Muscle of leg (tissue), 11 donors: ENCODE measurements around the gene AGTPBP1. TPM values are rescaled to one million over a fixed set of nuclear protein-coding genes. Genes with fewer than 3 reads are reported as not detected.
A peak's percentile ranks its signal among the peaks of the same experiment; 100 is the strongest.

Experiments used
- DNase-seq: peaks from one replicate; pipeline ENCODE4 v3.0.0; 2013
- H3K27ac ChIP-seq: one replicate; pipeline ENCODE4 v1.5.1; 2013; ENCODE audit warnings: mild to moderate bottlenecking, low read length, control low read depth
- H3K27me3 ChIP-seq: one replicate; pipeline ENCODE4 v1.6.1; 2013; ENCODE audit warnings: low read length; ENCODE audit not compliant: control insufficient read depth, insufficient read depth
- H3K36me3 ChIP-seq: one replicate; pipeline ENCODE4 v1.6.1; 2013; ENCODE audit warnings: low read length; ENCODE audit not compliant: control insufficient read depth, insufficient read depth
- H3K4me1 ChIP-seq: one replicate; pipeline ENCODE4 v1.6.1; 2013; ENCODE audit warnings: low read length; ENCODE audit not compliant: control insufficient read depth, insufficient read depth
- H3K4me3 ChIP-seq: one replicate; pipeline ENCODE4 v1.5.1; 2013; ENCODE audit warnings: low read length, control low read depth
- H3K9me3 ChIP-seq: replicated peaks from 2 replicates; pipeline ENCODE4 v1.6.1; 2013; ENCODE audit warnings: low read depth, low read length; ENCODE audit not compliant: control insufficient read depth
- WGBS: methylation state at CpG from one replicate; pipeline ENCODE4 v1.1.5; 2013; ENCODE audit warnings: missing lambda C conversion rate; ENCODE audit not compliant: insufficient coverage; 5-methylcytosine and 5-hydroxymethylcytosine counted together
- polyA plus RNA-seq, 8 donors: library from polyadenylated mRNA; unstranded; fragments of 120-200 nt; gene quantifications; one replicate each; pipeline versions ENCODE4 v1.2.1 to v1.2.3, GENCODE V29; 2013; ENCODE audit warnings: inconsistent platforms in 1 of 8, low replicate concordance in 1 of 8; ENCODE audit not compliant: insufficient read length in 8 of 8, insufficient read depth in 1 of 8
- total RNA-seq: library from RNA; stranded (reverse); fragments of 120-200 nt; gene quantifications from one replicate; pipeline ENCODE4 v1.2.4, GENCODE V29; 2013

The AGTPBP1 gene
- total and polyA plus RNA-seq, 9 donors = 9.6 to 21.2 (median 12.2) TPM

DNA sequence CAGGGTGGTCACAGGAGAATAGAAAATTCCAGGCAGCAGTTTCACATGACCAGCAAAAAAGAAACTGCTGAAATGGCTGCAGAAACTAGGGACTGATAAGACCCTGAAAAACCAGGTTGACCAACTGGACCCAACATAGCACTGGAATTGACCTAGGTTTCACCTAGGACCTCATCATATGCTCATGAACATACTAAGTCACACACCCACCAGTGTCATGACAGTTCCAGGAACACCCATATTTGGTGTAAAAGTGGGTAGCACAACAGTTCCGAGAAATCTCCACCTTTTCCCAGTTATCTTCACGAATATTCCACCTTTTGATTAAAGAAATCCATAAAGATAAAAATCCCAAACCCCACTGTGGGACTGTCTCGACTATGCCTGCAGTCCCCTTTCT lies 182.2 kb downstream of the AGTPBP1 start:
- Histone ChIP-seq H3K4me3 (no peak overlapping the region), H3K9me3 (no peaks in the 10 kb centered on the region), H3K27ac (no peak overlapping the region), H3K27me3 (no peaks in the 10 kb centered on the region), H3K4me1 (no peaks in the 10 kb centered on the region), H3K36me3 (no peaks in the 10 kb centered on the region)
- DNase-seq = no peak
- 50% methylated on average over 1 of the region's 3 CpGs for WGBS

DNA sequence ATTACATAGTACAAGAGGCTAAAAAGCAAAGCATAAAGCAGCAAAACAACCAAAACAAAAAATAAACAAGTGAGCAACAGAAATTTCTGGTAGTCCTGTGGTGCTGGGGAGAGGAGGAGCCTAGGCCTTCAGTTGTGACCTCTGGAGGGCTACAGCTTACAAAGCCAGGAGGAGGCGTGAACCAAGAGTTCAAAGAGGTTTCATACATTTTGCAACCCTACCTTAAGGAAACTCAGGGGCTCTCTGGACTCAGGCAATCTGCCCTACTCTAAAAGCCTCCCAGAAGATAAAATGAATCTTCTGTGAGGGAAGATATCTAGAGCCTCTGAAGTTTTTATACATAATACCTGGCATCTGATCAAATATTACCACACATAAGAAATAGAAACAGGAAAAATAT lies 187.4 kb downstream of the AGTPBP1 start:
- Histone ChIP-seq H3K27ac (no peak overlapping the region), H3K27me3 (no peaks in the 10 kb centered on the region), H3K9me3 (no peaks in the 10 kb centered on the region), H3K36me3 (no peaks in the 10 kb centered on the region), H3K4me3 (no peak overlapping the region), H3K4me1 (no peaks in the 10 kb centered on the region)
- no peak for DNase-seq
- no CpG with 5 or more reads among the region's 1 CpG for WGBS

DNA sequence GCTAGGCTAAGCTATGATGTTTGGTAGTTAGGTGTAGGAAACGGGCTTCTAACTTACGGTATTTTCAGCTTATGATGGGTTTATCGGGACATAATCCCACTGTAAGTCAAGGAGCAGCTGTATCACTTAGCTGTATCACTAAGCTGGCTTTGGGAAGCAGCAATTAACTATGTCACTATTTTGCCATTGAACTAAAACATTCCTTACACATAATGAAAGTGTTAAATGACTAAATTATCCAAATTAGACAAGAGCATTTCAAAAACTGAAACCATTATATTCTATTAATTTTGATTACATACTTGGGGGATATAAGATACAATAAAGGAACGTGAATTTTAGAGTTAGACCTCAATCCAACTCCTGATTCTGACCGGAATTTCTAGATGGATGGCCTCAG lies 188.3 kb downstream of the AGTPBP1 start:
- Histone ChIP-seq H3K4me3 (no peak overlapping the region), H3K27me3 (no peaks in the 10 kb centered on the region), H3K27ac (no peak overlapping the region), H3K36me3 (no peaks in the 10 kb centered on the region), H3K4me1 (no peaks in the 10 kb centered on the region), H3K9me3 (no peaks in the 10 kb centered on the region)
- DNase-seq = no peak
- WGBS = 100% methylated on average over 2 of the region's 5 CpGs

DNA sequence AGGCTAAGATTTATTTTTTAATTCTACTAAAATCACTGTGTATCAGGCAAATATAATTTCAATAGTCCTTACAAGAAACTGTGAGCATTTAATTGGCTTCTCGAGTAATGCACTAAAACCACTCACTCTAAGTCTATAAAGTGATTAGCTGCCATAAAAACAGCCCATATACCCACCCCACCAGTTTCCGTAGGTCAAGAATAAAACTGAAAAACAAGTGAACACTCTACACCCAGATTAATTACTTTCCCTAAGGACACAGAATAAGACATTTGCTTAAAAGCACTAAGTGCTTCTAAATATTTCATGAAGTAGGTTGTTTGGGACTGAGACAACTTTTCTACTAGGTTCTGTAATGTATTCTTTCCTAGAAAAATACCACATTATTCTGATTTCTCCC lies 194.2 kb downstream of the AGTPBP1 start:
- Histone ChIP-seq H3K27me3 (no peaks in the 10 kb centered on the region), H3K27ac (no peak overlapping the region), H3K9me3 (no peaks in the 10 kb centered on the region), H3K4me1 (no peaks in the 10 kb centered on the region), H3K36me3 (no peaks in the 10 kb centered on the region), H3K4me3 (no peak overlapping the region)
- no peak for DNase-seq
- no CpG with 5 or more reads among the region's 2 CpGs for WGBS

DNA sequence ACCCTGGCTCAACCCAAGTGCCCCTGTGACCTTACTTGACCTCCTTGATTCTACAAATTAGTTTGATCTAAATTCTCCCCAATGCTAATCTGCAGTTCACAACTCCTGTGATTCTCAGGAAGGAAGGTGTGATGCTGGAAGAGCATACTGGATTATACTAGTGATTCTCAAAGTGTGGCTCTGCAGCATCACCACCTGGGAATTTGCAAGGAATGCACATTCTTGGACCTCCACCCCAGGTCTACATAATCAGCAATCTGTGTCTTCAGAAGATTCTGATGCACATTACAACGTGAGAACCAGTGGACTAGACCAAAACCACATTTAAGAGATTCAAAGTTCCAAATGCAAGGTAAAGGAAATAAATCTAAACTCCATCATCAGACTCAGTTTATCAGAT lies 198.6 kb downstream of the AGTPBP1 start:
- Histone ChIP-seq H3K36me3 (no peaks in the 10 kb centered on the region), H3K9me3 (no peaks in the 10 kb centered on the region), H3K27me3 (no peaks in the 10 kb centered on the region), H3K4me1 (no peaks in the 10 kb centered on the region), H3K27ac (no peak overlapping the region), H3K4me3 (no peak overlapping the region)
- 80% methylated on average over 1 of the region's 1 CpG for WGBS
- DNase-seq = no peak

DNA sequence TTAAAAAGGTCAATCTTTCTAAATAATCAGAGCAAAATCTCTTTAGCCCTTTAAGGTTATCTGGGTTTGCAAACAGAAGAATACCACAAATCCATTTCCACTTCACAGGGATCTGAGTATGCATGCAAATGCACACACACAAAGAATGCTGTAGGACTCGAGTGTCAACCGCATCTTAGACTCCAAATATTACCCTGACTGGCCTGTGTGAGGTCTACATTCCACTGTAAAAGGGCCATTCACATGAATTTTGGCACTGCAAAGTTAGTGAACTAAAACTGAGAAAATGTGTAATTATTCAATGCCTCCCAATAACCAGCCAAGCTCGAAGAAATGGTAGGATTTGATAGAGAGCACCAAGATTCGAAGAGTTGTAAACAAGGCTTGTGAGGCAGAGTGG lies 199.9 kb downstream of the AGTPBP1 start:
- no peak for DNase-seq
- H3K4me3 ChIP-seq = no peak overlapping the region
- H3K9me3 ChIP-seq = no peaks in the 10 kb centered on the region
- no peak overlapping the region for H3K27ac ChIP-seq
- H3K4me1 ChIP-seq = no peaks in the 10 kb centered on the region
- H3K27me3 ChIP-seq = no peaks in the 10 kb centered on the region
- 80% methylated on average over 1 of the region's 4 CpGs for WGBS
- H3K36me3 ChIP-seq = no peaks in the 10 kb centered on the region

DNA sequence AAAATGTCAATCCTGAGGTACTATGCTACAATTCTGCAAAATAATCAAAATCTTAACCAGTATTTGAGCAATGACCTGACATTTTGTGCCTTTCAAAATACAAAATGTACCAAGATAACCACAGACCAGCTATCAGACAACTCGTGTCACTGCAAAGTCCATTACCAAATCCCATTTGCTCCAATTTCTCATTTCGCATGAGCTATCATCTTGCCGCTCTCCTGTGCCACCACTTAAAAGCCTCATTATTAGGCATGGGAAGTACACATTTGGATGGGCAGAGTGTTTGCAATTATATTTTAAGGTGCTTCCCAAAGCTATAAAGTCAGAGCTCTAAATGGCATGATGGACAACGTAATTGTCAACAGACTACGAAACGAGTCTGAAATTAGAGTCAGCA lies 205.2 kb downstream of the AGTPBP1 start:
- Histone ChIP-seq H3K27me3 (no peaks in the 10 kb centered on the region), H3K4me3 (no peak overlapping the region), H3K4me1 (no peaks in the 10 kb centered on the region), H3K36me3 (no peaks in the 10 kb centered on the region), H3K9me3 (no peaks in the 10 kb centered on the region), H3K27ac (no peak overlapping the region)
- 67% methylated on average over 4 of the region's 6 CpGs for WGBS
- DNase-seq = no peak

DNA sequence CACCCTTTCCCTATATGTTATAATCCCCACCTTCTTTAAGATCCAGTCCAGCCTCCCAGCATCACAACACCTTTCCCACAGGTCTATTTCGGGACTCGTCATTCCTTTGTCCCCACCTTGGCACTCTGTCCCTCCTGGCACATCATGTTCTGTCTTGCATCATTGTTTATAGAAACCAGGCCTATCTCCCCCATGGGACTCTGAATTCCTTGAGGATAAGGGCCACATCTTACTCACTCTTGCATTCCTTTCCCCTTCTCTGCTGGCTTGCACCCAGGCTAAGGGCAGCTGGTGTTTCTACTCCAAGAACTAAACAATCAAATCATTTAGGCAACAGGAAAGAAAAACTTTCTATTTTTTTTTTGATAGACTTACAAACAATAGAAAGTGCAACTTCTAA lies 205.7 kb downstream of the AGTPBP1 start:
- H3K27me3 ChIP-seq = no peaks in the 10 kb centered on the region
- no peak for DNase-seq
- no peak overlapping the region for H3K4me3 ChIP-seq
- no peaks in the 10 kb centered on the region for H3K9me3 ChIP-seq
- no peaks in the 10 kb centered on the region for H3K36me3 ChIP-seq
- 80% methylated on average over 2 of the region's 2 CpGs for WGBS
- H3K27ac ChIP-seq = no peak overlapping the region
- H3K4me1 ChIP-seq = no peaks in the 10 kb centered on the region

DNA sequence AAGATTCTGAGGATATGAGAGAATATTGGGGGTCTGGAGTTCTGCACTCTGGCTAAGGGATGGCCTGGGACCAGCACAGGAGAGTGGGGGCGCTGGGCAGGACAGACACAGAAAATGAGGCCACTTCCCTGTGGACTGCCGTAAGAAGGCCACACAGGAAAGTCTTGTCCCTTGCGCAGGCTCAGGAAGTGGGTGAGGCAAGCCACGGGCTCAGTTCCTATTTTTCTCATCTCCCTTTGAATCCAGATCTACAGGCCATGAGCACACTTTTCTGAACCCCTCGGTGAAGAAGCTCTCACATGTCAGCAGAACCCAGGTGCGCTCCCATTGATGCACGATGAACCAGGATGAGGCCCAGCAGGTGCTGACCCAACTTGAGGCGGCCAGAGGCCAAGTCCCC lies 207.4 kb downstream of the AGTPBP1 start:
- Histone ChIP-seq H3K36me3 (no peaks in the 10 kb centered on the region), H3K9me3 (no peaks in the 10 kb centered on the region), H3K4me1 (peaks cover 5% of the 10 kb centered on the region), H3K27ac (no peak overlapping the region), H3K27me3 (no peaks in the 10 kb centered on the region), H3K4me3 (no peak overlapping the region)
- 82% methylated on average over 6 of the region's 8 CpGs for WGBS
- peak; percentile 42 for DNase-seq

DNA sequence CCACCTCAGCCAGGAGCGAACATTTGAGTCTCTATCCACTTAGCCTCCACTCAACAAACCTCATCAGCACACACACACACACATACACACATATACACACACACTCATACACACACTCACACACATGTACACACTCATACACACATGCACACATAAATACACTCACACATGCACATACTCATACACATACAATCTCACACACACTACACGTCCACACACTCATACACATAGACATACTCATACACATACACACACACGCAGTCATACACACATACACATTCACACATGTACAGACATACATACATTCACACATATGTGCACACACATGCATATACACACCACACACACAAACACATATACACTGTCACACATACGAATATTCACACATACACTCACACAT lies 208.2 kb downstream of the AGTPBP1 start:
- Histone ChIP-seq H3K4me3 (no peak overlapping the region), H3K4me1 (peaks cover 9% of the 10 kb centered on the region), H3K27ac (no peak overlapping the region), H3K36me3 (no peaks in the 10 kb centered on the region), H3K9me3 (no peaks in the 10 kb centered on the region), H3K27me3 (no peaks in the 10 kb centered on the region)
- DNase-seq = no peak
- 91% methylated on average over 3 of the region's 4 CpGs for WGBS

DNA sequence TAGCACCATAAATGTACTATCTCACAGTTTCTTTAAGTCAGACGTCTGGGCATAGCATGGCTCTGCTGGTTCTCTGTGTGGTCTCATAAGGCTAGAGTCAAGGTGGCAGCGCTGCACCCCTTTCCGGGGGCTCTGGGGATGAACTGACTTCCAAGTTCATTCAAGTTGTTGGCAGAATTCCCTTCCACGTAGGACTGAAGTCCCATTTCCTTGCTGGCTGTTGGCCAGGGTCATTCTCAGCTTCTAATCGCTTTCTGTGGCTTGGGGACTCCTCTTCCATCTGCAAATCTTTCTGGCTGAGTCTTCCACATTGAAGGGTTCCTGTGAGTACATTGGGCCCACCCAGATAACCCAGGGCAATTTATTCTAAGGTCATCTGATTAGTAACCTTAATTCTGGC lies 211.0 kb downstream of the AGTPBP1 start:
- H3K4me1 ChIP-seq = peaks cover 17% of the 10 kb centered on the region
- H3K9me3 ChIP-seq = no peaks in the 10 kb centered on the region
- no peaks in the 10 kb centered on the region for H3K27me3 ChIP-seq
- no peaks in the 10 kb centered on the region for H3K36me3 ChIP-seq
- no peak overlapping the region for H3K27ac ChIP-seq
- WGBS = 52% methylated on average over 3 of the region's 5 CpGs
- H3K4me3 ChIP-seq = no peak overlapping the region
- peak; percentile 36 for DNase-seq
